Fibroblast of skin of abdomen (primary cell): Measurements from ENCODE around the gene DENND6B.
"Not testable (repeated sequence)": the region's sequence is repeated elsewhere in the genome, so short reads cannot be mapped to it uniquely, and the experiment has no call there.

Source experiments
- DNase-seq: peaks from one replicate; pipeline ENCODE4 v3.0.0-alpha.2; 2013

Gene DENND6B

GRCh38 chr22:50339945-50340879 is 13.4 kb upstream of the DENND6B start:
- peak; percentile 36 for DNase-seq

GRCh38 chr22:50338860-50339462 is 12.1 kb upstream of the DENND6B start:
- DNase-seq = peak; percentile 28

- DNase-seq = no peak
Measured at GRCh38 chr22:50338042-50338573, 11.3 kb upstream of the DENND6B start.

GRCh38 chr22:50337262-50338041 is 10.6 kb upstream of the DENND6B start:
- DNase-seq = no peak

GRCh38 chr22:50334433-50334832 is 7.6 kb upstream of the DENND6B start:
- not testable (repeated sequence) for DNase-seq

- peak; percentile 45 for DNase-seq
Measured at GRCh38 chr22:50329236-50329635, 2.4 kb upstream of the DENND6B start.

- DNase-seq = no peak
Measured at GRCh38 chr22:50327711-50328019, 853 bp upstream of the DENND6B start.

GRCh38 chr22:50326225-50326955 is 422 bp downstream of the DENND6B start:
- no peak for DNase-seq

- DNase-seq = no peak
Measured at GRCh38 chr22:50325444-50326224, 1.2 kb downstream of the DENND6B start.

GRCh38 chr22:50323900-50324299 is 2.9 kb downstream of the DENND6B start:
- DNase-seq = no peak

GRCh38 chr22:50322382-50323104 is 4.3 kb downstream of the DENND6B start:
- DNase-seq = not testable (repeated sequence)

GRCh38 chr22:50320671-50321325 is 6.0 kb downstream of the DENND6B start:
- DNase-seq = no peak

- DNase-seq = no peak
Measured at GRCh38 chr22:50320116-50320515, 6.7 kb downstream of the DENND6B start.

GRCh38 chr22:50319503-50319951 is 7.3 kb downstream of the DENND6B start:
- DNase-seq = no peak

GRCh38 chr22:50318698-50319411 is 8.0 kb downstream of the DENND6B start:
- DNase-seq = no peak

GRCh38 chr22:50318356-50318697 is 8.5 kb downstream of the DENND6B start:
- DNase-seq = no peak

GRCh38 chr22:50317674-50318073 is 9.1 kb downstream of the DENND6B start:
- no peak for DNase-seq

GRCh38 chr22:50317178-50317577 is 9.6 kb downstream of the DENND6B start:
- DNase-seq = no peak
